Activated T-helper 2 cell treated with anti-CD3 and anti-CD28 coated beads, Interferon-gamma antibody, Interleukin-2, Interleukin-4, amounts not matched to agents 10 μg/mL and 5 μg/mL and 100 μg/mL, durations not matched to agents 14 hours and 24 hours and 36 hours (primary cell): Measurements from ENCODE around the gene TMEM132D. TPM values are rescaled to one million over a fixed set of nuclear protein-coding genes. Genes with fewer than 3 reads are reported as not detected.
"Not testable (repeated sequence)": the region's sequence is repeated elsewhere in the genome, so short reads cannot be mapped to it uniquely, and the experiment has no call there.

Source experiments
- DNase-seq: peaks from one replicate; pipeline ENCODE4 v3.0.0; 2021; ENCODE audit warnings: low spot score
- H3K27ac Mint-ChIP-seq: one replicate; pipeline ENCODE4 v1.8.0; 2021; ENCODE audit warnings: mixed read lengths
- H3K27me3 Mint-ChIP-seq: one replicate; pipeline ENCODE4 v1.8.0; 2021; ENCODE audit warnings: low read depth, mixed read lengths
- H3K36me3 Mint-ChIP-seq: one replicate; pipeline ENCODE4 v1.8.0; 2021; ENCODE audit warnings: low read depth, mixed read lengths
- H3K4me1 Mint-ChIP-seq: one replicate; pipeline ENCODE4 v1.8.0; 2021; ENCODE audit warnings: low read depth, mixed read lengths
- H3K4me3 Mint-ChIP-seq: one replicate; pipeline ENCODE4 v1.8.0; 2021; ENCODE audit warnings: low read depth, mild to moderate bottlenecking, moderate library complexity, mixed read lengths
- H3K9me3 Mint-ChIP-seq: one replicate; pipeline ENCODE4 v1.8.0; 2021; ENCODE audit warnings: mixed read lengths
- intact Hi-C: fragments of 100-400 bp; cut with micrococcal nuclease; formaldehyde crosslinking; loops from one replicate; pipeline ENCODE4 v1.15.1; 2023
- total RNA-seq: library from RNA; stranded (reverse); gene quantifications from 2 replicates; pipeline ENCODE4 v1.2.3, GENCODE V29; 2022

The TMEM132D gene
- total RNA-seq, 1 donor from 2014 or later: not detected

DNA sequence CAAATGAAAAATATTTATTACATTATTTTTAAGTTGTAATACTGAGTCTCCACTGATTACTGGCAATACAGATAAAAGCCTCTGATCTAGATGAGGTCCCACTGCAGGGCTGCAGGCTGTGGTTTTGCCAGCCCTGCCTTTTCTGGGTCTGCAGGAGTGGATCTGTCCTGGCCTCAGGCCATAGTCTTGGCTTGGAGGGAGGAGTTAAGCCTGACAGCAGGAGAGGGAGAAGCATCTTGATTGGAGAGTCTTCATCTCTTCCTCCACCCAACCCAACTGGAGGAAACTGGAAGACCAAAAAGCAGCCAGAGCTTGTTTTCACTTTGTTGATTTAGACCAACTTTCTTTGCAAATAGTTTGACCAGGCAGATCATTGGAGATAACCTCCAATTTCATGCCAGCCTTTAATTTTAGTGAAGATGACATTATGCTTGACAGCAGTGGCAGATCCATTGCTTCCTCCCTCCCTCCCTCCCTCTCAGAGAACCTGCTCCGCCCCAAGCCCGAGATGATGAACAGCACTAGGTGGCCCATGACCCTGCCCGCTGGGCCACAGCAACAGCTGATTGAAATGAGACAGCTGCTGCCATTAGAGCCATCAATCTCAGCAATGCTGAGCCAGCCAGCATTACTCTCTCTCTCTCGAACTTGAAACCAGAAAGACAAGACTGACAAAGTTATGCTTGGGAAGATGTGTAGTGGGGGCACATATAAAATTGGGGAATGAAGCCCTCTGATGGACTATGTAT is 828.2 kb downstream of the TMEM132D start:
- no peak overlapping the region for H3K4me3 Mint-ChIP-seq
- H3K36me3 Mint-ChIP-seq: no peaks in the 10 kb centered on the region
- H3K9me3 Mint-ChIP-seq: peaks cover 9% of the 10 kb centered on the region
- intact Hi-C loops: no loop called here
- H3K27ac Mint-ChIP-seq: no peak overlapping the region
- no peaks in the 10 kb centered on the region for H3K27me3 Mint-ChIP-seq
- no peak for DNase-seq
- H3K4me1 Mint-ChIP-seq: no peaks in the 10 kb centered on the region

DNA sequence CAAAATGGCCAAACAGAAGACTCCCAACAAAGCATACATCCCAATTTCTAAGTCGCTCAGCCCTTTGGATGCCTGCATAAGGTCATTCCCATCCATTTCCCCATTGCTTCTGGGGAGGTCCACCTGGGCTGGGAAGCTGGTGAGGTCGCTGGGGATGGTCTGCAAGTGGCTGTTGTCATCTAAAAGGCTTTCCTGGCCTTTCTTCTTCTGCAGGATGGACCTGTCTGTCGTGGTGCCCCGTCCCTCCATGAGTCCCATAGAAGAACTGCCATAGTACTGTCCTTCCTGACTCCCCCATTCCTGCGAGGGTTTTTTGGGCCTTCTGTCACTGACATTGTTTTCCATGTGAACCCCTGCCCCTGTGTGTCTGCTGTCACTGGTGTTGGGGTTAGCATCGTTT is 829.4 kb downstream of the TMEM132D start:
- H3K27ac Mint-ChIP-seq: no peak overlapping the region
- no peaks in the 10 kb centered on the region for H3K36me3 Mint-ChIP-seq
- H3K9me3 Mint-ChIP-seq: peaks cover 9% of the 10 kb centered on the region
- DNase-seq: no peak
- intact Hi-C loops: no loop called here
- no peak overlapping the region for H3K4me3 Mint-ChIP-seq
- H3K4me1 Mint-ChIP-seq: no peaks in the 10 kb centered on the region
- H3K27me3 Mint-ChIP-seq: no peaks in the 10 kb centered on the region

DNA sequence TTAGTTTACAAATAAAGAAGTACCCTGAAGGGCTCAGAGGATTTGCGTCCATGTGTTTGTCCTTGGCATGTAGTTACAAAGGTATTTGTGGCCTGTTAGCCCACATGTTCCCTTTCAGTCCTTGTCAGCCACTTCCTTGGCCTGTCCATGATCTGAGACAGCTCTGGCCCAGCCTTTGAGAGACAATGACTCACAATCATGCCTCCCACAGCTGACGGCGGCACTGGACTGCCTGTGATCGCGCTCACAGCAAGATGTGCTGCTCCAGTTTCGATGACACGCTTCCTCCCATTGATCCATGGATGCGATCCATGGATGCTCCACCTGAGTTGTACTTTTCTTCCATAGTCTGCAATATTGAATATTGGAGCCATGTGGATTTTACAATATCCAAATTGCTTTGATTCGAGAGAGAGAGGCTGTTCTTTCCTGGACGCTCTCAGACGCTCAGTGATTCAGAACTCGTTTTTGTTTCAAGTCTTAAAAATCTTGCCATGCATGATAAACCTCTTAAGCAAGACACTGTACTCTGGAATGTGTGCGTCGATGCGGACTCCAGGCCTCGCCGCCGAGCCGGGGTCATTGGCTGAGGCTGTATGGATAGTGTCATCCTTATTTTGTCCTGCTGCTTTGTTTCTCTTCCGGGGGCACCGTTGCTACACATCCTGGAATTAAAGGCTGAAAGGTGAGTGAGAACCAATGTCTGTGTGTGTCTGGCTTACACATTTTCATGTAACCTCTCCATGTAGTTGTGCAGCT is 830.5 kb downstream of the TMEM132D start:
- no peak for DNase-seq
- intact Hi-C loops: no loop called here
- no peak overlapping the region for H3K27ac Mint-ChIP-seq
- H3K27me3 Mint-ChIP-seq: no peaks in the 10 kb centered on the region
- H3K36me3 Mint-ChIP-seq: no peaks in the 10 kb centered on the region
- H3K4me3 Mint-ChIP-seq: no peak overlapping the region
- peaks cover 9% of the 10 kb centered on the region for H3K9me3 Mint-ChIP-seq
- no peaks in the 10 kb centered on the region for H3K4me1 Mint-ChIP-seq

DNA sequence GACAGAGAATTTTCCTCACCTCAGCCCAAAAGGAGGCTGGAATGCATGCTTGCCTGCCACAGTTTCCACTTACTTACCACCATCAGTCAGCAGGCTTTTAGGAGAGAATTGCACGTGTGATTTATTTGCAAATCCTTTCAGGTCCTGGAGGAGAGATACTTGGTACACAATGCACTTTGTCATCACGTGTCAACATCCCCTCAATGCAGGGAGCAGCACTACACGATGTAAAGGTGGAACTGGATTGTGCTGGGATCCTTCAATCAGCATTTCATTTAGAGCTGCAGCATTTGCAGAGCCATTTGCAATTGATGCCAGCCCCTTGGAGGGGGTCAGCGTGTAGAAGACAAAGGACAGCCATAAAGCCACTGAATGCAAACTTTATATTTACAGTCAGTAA is 832.5 kb downstream of the TMEM132D start:
- no peak for DNase-seq
- Mint-ChIP-seq H3K27ac (no peak overlapping the region), H3K36me3 (no peaks in the 10 kb centered on the region), H3K27me3 (no peaks in the 10 kb centered on the region), H3K4me3 (no peak overlapping the region), H3K9me3 (peaks cover 9% of the 10 kb centered on the region), H3K4me1 (no peaks in the 10 kb centered on the region)
- intact Hi-C loops: no loop called here

DNA sequence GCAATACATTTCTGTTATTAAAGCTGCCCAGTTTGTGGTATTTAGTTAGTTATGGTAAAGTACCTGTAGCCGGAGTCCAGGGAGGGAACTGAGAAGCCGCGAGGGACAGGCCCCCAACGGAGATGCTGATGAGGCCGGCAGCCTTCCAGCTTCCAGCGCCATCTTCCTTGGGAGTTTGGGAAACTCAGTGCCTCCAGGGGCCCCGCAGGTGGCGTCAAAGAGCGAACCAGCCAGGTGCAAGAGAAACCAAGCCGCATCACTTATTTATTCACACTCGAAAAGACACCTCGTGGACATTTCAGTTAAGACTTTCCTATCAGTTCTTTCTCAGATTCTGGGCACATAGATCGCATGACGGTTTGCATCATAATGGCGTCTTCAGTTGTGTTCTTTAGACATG is 833.9 kb downstream of the TMEM132D start:
- H3K9me3 Mint-ChIP-seq: peaks cover 19% of the 10 kb centered on the region
- H3K4me1 Mint-ChIP-seq: no peaks in the 10 kb centered on the region
- H3K27ac Mint-ChIP-seq: no peak overlapping the region
- H3K27me3 Mint-ChIP-seq: no peaks in the 10 kb centered on the region
- H3K4me3 Mint-ChIP-seq: no peak overlapping the region
- intact Hi-C loops: no loop called here
- DNase-seq: no peak
- H3K36me3 Mint-ChIP-seq: no peaks in the 10 kb centered on the region

DNA sequence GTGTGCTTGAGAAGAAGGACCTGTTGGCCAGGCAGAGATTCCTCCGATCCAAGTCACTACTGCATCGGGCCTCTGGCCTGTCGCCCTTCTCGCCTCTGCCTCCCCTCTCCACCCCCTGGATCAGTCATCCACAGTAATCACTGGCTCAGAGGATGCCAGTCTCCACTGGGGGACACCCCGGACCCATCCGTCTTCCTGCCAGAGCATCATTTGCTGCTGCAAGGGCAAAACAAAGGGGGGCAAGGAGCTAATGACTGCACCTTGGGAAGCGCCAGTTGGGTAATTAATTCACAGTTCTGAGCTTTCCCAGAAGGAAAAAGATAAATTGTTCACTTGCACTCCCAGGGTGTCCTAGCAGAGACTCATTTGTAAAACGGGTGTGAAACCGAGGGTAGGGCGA is 835.1 kb downstream of the TMEM132D start:
- no peak overlapping the region for H3K4me3 Mint-ChIP-seq
- H3K9me3 Mint-ChIP-seq: peaks cover 18% of the 10 kb centered on the region
- H3K36me3 Mint-ChIP-seq: no peaks in the 10 kb centered on the region
- H3K27me3 Mint-ChIP-seq: no peaks in the 10 kb centered on the region
- H3K27ac Mint-ChIP-seq: no peak overlapping the region
- H3K4me1 Mint-ChIP-seq: no peaks in the 10 kb centered on the region
- no peak for DNase-seq
- intact Hi-C loops: no loop called here

DNA sequence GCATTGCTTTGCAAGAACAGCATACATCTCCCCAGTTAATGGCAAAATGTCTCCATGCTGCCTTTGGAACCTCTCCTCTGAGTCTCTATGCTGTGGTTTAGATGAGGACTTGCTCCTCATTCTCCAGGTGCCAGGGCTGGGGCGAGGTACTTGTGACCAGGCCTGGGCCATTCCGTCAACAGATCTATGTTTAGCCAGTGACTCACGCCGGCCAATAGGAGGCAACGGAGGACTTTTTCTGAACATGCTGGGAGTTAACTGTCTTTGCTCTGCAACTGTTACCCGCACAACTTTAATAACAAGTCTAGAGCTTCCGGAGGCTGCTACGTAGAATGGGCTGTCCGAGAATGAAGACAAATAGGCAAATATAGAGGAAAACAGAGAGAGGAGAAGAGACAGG is 836.3 kb downstream of the TMEM132D start:
- H3K9me3 Mint-ChIP-seq: peaks cover 15% of the 10 kb centered on the region
- H3K4me1 Mint-ChIP-seq: no peaks in the 10 kb centered on the region
- no peak overlapping the region for H3K4me3 Mint-ChIP-seq
- intact Hi-C loops: no loop called here
- no peaks in the 10 kb centered on the region for H3K27me3 Mint-ChIP-seq
- DNase-seq: no peak
- H3K36me3 Mint-ChIP-seq: no peaks in the 10 kb centered on the region
- no peak overlapping the region for H3K27ac Mint-ChIP-seq

DNA sequence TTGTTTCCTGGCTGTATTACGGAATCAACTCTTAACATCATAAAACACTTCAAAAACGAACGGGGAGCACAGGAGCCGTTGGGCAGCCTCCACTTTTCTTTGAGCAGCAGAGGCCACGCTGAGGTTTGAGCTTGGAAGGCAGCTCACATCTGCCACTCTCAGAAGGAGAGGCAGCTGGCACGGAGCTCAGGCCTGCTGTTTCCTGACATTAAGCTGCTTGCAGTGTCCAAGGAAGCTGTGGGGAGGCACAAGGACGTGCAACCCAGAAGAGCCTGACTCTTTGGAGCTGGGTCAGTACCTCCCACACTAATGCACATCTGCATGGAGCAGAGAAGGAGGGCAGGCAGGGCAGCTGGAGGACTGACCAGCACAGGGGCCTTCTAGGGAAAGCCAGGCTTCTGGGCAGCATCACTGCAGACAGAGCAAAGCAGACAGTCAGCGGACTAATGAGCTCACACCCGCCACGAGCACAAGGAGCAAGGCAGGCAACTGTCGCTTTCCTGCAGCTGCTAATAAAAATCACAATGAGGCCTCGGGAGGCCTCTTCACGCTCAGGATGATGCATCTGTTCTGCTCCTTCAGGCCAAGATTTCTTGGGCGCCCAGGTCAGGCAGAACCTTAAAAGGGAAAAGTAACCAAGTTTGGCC is 839.5 kb downstream of the TMEM132D start:
- intact Hi-C loops: no loop called here
- H3K4me3 Mint-ChIP-seq: no peak overlapping the region
- no peaks in the 10 kb centered on the region for H3K4me1 Mint-ChIP-seq
- DNase-seq: no peak
- H3K9me3 Mint-ChIP-seq: peaks cover 10% of the 10 kb centered on the region
- no peak overlapping the region for H3K27ac Mint-ChIP-seq
- no peaks in the 10 kb centered on the region for H3K27me3 Mint-ChIP-seq
- no peaks in the 10 kb centered on the region for H3K36me3 Mint-ChIP-seq

DNA sequence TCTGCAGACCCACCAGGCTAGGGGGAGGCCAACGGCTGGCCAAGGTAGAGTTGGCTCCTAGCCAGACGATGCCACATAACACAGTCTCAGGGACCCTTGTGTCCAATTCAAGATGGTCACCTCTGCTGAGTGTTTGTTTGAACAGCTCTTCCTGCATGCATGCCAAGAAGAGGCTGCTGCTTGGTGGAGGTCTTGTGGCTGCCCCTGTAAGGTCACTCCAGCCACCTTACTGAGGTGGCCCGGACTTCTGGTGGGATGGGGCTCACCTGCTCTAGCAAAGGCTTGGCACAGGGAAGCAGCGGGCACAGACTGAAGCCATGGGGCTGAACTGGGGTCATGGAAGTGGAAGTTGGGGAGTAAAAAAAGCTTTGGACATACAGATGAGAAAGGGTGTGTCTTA is 840.2 kb downstream of the TMEM132D start:
- intact Hi-C loops: no loop called here
- Mint-ChIP-seq H3K4me3 (no peak overlapping the region), H3K27me3 (no peaks in the 10 kb centered on the region), H3K4me1 (no peaks in the 10 kb centered on the region), H3K36me3 (no peaks in the 10 kb centered on the region), H3K9me3 (peaks cover 10% of the 10 kb centered on the region), H3K27ac (no peak overlapping the region)
- no peak for DNase-seq

DNA sequence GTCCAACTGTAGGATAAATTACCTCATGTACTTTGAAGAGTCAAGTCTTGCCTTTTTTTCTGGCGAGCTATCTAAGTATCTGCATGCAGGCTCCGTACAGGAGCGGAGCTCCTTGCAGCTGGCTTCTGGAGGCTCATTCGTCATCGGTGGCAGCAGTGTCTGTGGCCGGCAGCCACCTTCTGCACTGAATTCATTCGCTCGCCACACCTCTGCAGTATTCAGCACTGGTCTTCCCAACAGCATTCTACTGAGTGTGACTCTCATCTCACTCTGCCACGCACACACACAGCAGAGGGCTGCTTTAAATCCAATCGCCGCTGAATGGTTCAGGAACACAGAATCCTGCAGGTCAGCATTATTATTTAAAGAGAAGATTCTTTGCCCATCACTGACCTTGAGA is 850.6 kb downstream of the TMEM132D start:
- no peak overlapping the region for H3K4me3 Mint-ChIP-seq
- intact Hi-C loops: no loop called here
- no peak overlapping the region for H3K27ac Mint-ChIP-seq
- no peak for DNase-seq
- H3K9me3 Mint-ChIP-seq: no peaks in the 10 kb centered on the region
- no peaks in the 10 kb centered on the region for H3K36me3 Mint-ChIP-seq
- H3K27me3 Mint-ChIP-seq: no peaks in the 10 kb centered on the region
- H3K4me1 Mint-ChIP-seq: no peaks in the 10 kb centered on the region

DNA sequence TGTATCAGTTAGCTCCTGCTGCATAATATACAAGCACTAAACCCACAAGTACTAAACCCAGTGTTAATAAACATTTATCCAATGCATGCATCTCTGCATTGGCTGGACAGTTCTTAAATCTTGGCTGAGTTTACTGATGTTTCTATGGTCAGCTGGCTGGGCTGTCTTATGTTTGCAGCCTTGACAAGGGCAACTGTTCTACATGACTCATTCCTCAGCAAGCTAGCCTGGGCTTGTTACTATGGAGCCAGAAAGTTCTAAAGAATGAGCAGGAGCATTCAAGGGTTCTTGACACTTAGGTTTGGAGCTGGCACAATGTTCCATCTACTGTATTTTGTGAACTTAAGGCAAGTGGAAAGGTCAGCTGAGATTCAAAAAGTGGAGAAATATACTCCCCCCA is 851.5 kb downstream of the TMEM132D start:
- no peak for DNase-seq
- Mint-ChIP-seq H3K36me3 (no peaks in the 10 kb centered on the region), H3K4me3 (no peak overlapping the region), H3K27ac (no peak overlapping the region), H3K9me3 (no peaks in the 10 kb centered on the region), H3K27me3 (no peaks in the 10 kb centered on the region), H3K4me1 (no peaks in the 10 kb centered on the region)
- intact Hi-C loops: no loop called here

DNA sequence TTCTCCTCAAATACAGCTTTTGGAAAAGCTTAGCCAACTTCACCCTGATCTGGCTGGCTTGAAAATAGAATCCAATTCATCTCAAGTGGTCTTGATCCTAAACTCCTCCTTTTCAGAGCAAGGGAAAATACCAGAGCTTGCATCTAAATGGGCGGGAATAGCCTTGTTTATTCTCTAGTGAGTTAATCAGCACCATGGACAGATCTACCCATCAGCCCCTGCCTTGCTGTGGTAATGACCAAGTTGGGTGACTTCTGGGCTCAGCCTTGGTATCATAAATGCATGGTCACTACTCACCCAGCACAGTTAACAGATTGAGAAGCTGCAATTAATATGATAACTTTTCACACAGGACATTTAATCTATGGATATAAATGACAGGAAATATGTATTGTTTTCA is 853.9 kb downstream of the TMEM132D start:
- Mint-ChIP-seq H3K4me1 (no peaks in the 10 kb centered on the region), H3K27me3 (no peaks in the 10 kb centered on the region), H3K9me3 (no peaks in the 10 kb centered on the region), H3K27ac (no peak overlapping the region), H3K36me3 (no peaks in the 10 kb centered on the region), H3K4me3 (no peak overlapping the region)
- intact Hi-C loops: no loop called here
- DNase-seq: no peak

DNA sequence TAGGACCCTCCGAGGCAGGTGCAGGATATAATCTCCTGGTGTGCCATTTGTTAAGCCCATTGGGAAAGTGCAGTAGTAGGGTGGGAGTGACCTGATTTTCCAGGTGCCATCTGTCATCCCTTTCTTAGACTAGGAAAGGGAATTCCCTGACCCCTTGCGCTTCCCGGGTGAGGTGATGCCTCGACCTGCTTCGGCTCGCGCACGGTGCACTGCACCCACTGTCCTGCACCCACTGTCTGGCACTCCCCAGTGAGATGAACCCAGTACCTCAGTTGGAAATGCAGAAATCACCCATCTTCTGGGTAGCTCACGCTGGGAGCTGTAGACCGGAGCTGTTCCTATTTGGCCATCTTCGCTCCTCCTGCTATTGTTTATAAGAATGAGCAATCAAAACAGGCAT is 860.5 kb downstream of the TMEM132D start:
- H3K9me3 Mint-ChIP-seq, H3K27ac Mint-ChIP-seq, DNase-seq, H3K4me3 Mint-ChIP-seq, H3K27me3 Mint-ChIP-seq, intact Hi-C loops, H3K36me3 Mint-ChIP-seq, H3K4me1 Mint-ChIP-seq: not testable (repeated sequence)
